NCI-H1092 (cell line): ENCODE measurements around the gene PICK1.
"Not testable (repeated sequence)": the region's sequence is repeated elsewhere in the genome, so short reads cannot be mapped to it uniquely, and the experiment has no call there.

Source experiments
- DNase-seq: peaks from one replicate; lab custom pipeline; 2025; lab: John Stamatoyannopoulos, UW

The PICK1 gene

GRCh38 chr22:38030311-38031133, 26.7 kb upstream of the PICK1 start:
- no peak for DNase-seq

- no peak for DNase-seq
These were observed 25.7 kb upstream of the PICK1 start for GRCh38 chr22:38031491-38031890.

- DNase-seq = no peak
These were observed 24.3 kb upstream of the PICK1 start for GRCh38 chr22:38032681-38033521.

- no peak for DNase-seq
These were observed 23.5 kb upstream of the PICK1 start for GRCh38 chr22:38033522-38034277.

GRCh38 chr22:38034278-38034882, 22.8 kb upstream of the PICK1 start:
- no peak for DNase-seq

- no peak for DNase-seq
These were observed 22.2 kb upstream of the PICK1 start for GRCh38 chr22:38034884-38035529.

GRCh38 chr22:38035530-38035885, 21.7 kb upstream of the PICK1 start:
- DNase-seq = no peak

- no peak for DNase-seq
These were observed 20.7 kb upstream of the PICK1 start for GRCh38 chr22:38036392-38037062.

GRCh38 chr22:38037367-38038150, 19.6 kb upstream of the PICK1 start:
- not testable (repeated sequence) for DNase-seq

- DNase-seq = no peak
These were observed 18.8 kb upstream of the PICK1 start for GRCh38 chr22:38038426-38038825.

- no peak for DNase-seq
These were observed 18.1 kb upstream of the PICK1 start for GRCh38 chr22:38038890-38039812.

- no peak for DNase-seq
These were observed 16.0 kb upstream of the PICK1 start for GRCh38 chr22:38040953-38041759.

GRCh38 chr22:38041760-38042487, 15.3 kb upstream of the PICK1 start:
- DNase-seq = no peak

- no peak for DNase-seq
These were observed 14.8 kb upstream of the PICK1 start for GRCh38 chr22:38042488-38042790.

GRCh38 chr22:38043151-38044039, 13.8 kb upstream of the PICK1 start:
- DNase-seq = no peak

- no peak for DNase-seq
These were observed 11.0 kb upstream of the PICK1 start for GRCh38 chr22:38046070-38046748.
